Mucosa of descending colon (tissue), 3 donors: ENCODE data around the gene HERPUD1. TPM values are rescaled to one million over a fixed set of nuclear protein-coding genes. Genes with fewer than 3 reads are reported as not detected.
A peak's percentile ranks its signal among the peaks of the same experiment; 100 is the strongest.

Source experiments
- ATAC-seq: fragments of 200-7000 bp; cut with Tn5 transposase; one replicate; pipeline ENCODE4 v1.9.1; 2020; ENCODE audit warnings: mild to moderate bottlenecking, moderate library complexity
- DNase-seq, 3 donors: peaks; one replicate each; pipeline ENCODE4 v3.0.0-alpha.2; 2020
- H3K36me3 ChIP-seq: fragments of 200-600 bp; one replicate; pipeline ENCODE4 v1.8.0; 2021; ENCODE audit warnings: low read depth, mild to moderate bottlenecking
- H3K4me1 ChIP-seq: fragments of 200-600 bp; one replicate; pipeline ENCODE4 v1.8.0; 2021; ENCODE audit warnings: low read depth, mild to moderate bottlenecking
- H3K4me3 ChIP-seq: fragments of 200-600 bp; one replicate; pipeline ENCODE4 v1.8.0; 2021; ENCODE audit warnings: mild to moderate bottlenecking
- H3K9me3 ChIP-seq: fragments of 200-600 bp; one replicate; pipeline ENCODE4 v1.8.0; 2021; ENCODE audit warnings: mild to moderate bottlenecking
- CTCF ChIP-seq: fragments of 200-600 bp; IDR thresholded peaks from one replicate; pipeline ENCODE4 v1.8.0; 2022; ENCODE audit warnings: antibody characterized with exemption, mild to moderate bottlenecking
- intact Hi-C, 2 donors: fragments of 100-400 bp; cut with DNase I in 1 of 2; cut with micrococcal nuclease in 1 of 2; formaldehyde crosslinking; loops; one replicate each; pipeline versions ENCODE4 v1.11.0 to v1.11.1; 2022; cut with DNase I, micrococcal nuclease
- total RNA-seq, 3 donors: library from RNA; stranded (reverse); fragmentation: NEBNext Ultra II Directional in 2 of 3; extraction: Animal tissue kit (Norgen Biotek cat#: 25700) in 2 of 3; gene quantifications; one replicate each; pipeline versions ENCODE4 v1.2.1 to v1.2.4, GENCODE V29; 2021 to 2023
- donor health status: DM: no; HTN: no; CAD: no; lungs with moderate emphysema.
- donor health status: DM: no; HTN: no; CAD: no.
- donor health status: DM: no; HTN: yes; CAD: no.

HERPUD1 gene
- total RNA-seq, 3 donors from 2014 or later = 130 to 165 (median 159) TPM

- no peak for TF ChIP-seq CTCF
- ATAC-seq (no peak), DNase-seq (no peak)
- H3K36me3 ChIP-seq = no peaks in the 10 kb centered on the region
- H3K4me3 ChIP-seq = no peak overlapping the region
- no peaks in the 10 kb centered on the region for H3K9me3 ChIP-seq
- intact Hi-C loops = no loop called here
- H3K4me1 ChIP-seq = no peaks in the 10 kb centered on the region
Measured at GRCh38 chr16:56886296-56886695, 45.6 kb upstream of the HERPUD1 start.

- Histone ChIP-seq H3K4me1 (no peaks in the 10 kb centered on the region), H3K36me3 (no peaks in the 10 kb centered on the region), H3K9me3 (no peaks in the 10 kb centered on the region), H3K4me3 (no peak overlapping the region)
- intact Hi-C loops = no loop called here
- no peak for DNase-seq
- no peak for ATAC-seq
- TF ChIP-seq CTCF = no peak
Measured at GRCh38 chr16:56886826-56887225, 45.1 kb upstream of the HERPUD1 start.

- Histone ChIP-seq H3K4me1 (no peaks in the 10 kb centered on the region), H3K9me3 (no peaks in the 10 kb centered on the region), H3K36me3 (no peaks in the 10 kb centered on the region), H3K4me3 (no peak overlapping the region)
- no peak for TF ChIP-seq CTCF
- ATAC-seq (peak; percentile 40), DNase-seq (peak in 1 of 3 donors; percentile 20)
- intact Hi-C loops = no loop called here
Measured at GRCh38 chr16:56888806-56889205, 43.1 kb upstream of the HERPUD1 start.

- intact Hi-C loops = no loop called here
- no peak overlapping the region for H3K4me3 ChIP-seq
- H3K4me1 ChIP-seq = no peaks in the 10 kb centered on the region
- TF ChIP-seq CTCF = no peak
- H3K9me3 ChIP-seq = no peaks in the 10 kb centered on the region
- no peaks in the 10 kb centered on the region for H3K36me3 ChIP-seq
- DNase-seq (peak in 2 of 3 donors; percentile 54 to 61), ATAC-seq (peak; percentile 67)
Measured at GRCh38 chr16:56889206-56889605, 42.7 kb upstream of the HERPUD1 start.

GRCh38 chr16:56891685-56892084, 40.3 kb upstream of the HERPUD1 start:
- no peak for TF ChIP-seq CTCF
- ATAC-seq = no peak
- intact Hi-C loops = no loop called here
- no peaks in the 10 kb centered on the region for H3K36me3 ChIP-seq
- no peak for DNase-seq
- H3K4me3 ChIP-seq = no peak overlapping the region
- H3K9me3 ChIP-seq = no peaks in the 10 kb centered on the region
- no peaks in the 10 kb centered on the region for H3K4me1 ChIP-seq

GRCh38 chr16:56892705-56893104, 39.2 kb upstream of the HERPUD1 start:
- TF ChIP-seq CTCF = no peak
- ATAC-seq = no peak
- intact Hi-C loops = no loop called here

More at GRCh38 chr16:56892705-56893104, 39.2 kb upstream of the HERPUD1 start:
- Histone ChIP-seq H3K9me3 (no peaks in the 10 kb centered on the region), H3K4me3 (no peak overlapping the region), H3K36me3 (no peaks in the 10 kb centered on the region), H3K4me1 (no peaks in the 10 kb centered on the region)
- no peak for DNase-seq
